ENCODE measurements around the gene HOXD11. TPM values are rescaled to one million over a fixed set of nuclear protein-coding genes. Genes with fewer than 3 reads are reported as not detected.

The HOXD11 gene
- total RNA-seq, 6 donors from 2014 or later: not detected

DNA sequence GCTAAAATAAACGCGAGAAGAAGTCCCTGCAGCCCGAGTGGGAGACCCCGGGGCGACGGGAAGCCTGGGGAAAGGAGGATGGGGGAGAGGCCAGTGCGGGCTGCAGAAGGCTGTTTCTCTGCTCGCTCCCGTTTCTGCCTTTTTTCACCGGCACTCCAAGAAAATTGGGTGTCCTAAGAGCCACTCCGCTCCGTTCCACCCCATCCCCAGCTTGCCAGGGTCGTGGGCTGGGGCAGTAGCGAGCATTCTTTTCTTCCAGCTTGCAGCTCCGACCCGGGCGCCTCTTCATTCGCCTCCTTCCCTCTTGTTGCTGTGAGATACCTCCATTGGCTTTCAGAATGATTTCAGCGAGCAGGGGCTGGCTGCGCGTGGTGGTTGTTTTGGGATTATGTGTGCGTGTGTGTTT lies 51.1 kb downstream of the HOXD11 start:
- Histone ChIP-seq H3K9me3 (no peaks in the 10 kb centered on the region), H3K27ac (no peak overlapping the region), H3K27me3 (peaks cover 0 to 83% (median 42%) of the 10 kb centered on the region in 4 donors), H3K4me3 (no peak overlapping the region), H3K4me1 (peaks cover 8 to 38% (median 23%) of the 10 kb centered on the region in 4 donors), H3K36me3 (no peaks in the 10 kb centered on the region)
- ATAC-seq (ENCODE audit: low FRiP score in 2 of 2) (no peak), DNase-seq (no peak)
- WGBS, 2 donors: 7 to 9% methylated on average over 22 of the region's 22 CpGs
- TF ChIP-seq POLR2AphosphoS5 (IDR thresholded peaks at IDR 0.05) (no peak), EP300 (IDR thresholded peaks at IDR 0.05) (no peak), POLR2A (IDR thresholded peaks at IDR 0.05) (no peak)
- TF ChIP-seq, protein P1, sequence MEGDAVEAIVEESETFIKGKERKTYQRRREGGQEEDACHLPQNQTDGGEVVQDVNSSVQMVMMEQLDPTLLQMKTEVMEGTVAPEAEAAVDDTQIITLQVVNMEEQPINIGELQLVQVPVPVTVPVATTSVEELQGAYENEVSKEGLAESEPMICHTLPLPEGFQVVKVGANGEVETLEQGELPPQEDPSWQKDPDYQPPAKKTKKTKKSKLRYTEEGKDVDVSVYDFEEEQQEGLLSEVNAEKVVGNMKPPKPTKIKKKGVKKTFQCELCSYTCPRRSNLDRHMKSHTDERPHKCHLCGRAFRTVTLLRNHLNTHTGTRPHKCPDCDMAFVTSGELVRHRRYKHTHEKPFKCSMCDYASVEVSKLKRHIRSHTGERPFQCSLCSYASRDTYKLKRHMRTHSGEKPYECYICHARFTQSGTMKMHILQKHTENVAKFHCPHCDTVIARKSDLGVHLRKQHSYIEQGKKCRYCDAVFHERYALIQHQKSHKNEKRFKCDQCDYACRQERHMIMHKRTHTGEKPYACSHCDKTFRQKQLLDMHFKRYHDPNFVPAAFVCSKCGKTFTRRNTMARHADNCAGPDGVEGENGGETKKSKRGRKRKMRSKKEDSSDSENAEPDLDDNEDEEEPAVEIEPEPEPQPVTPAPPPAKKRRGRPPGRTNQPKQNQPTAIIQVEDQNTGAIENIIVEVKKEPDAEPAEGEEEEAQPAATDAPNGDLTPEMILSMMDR (IDR thresholded peaks at IDR 0.05): no peak

DNA sequence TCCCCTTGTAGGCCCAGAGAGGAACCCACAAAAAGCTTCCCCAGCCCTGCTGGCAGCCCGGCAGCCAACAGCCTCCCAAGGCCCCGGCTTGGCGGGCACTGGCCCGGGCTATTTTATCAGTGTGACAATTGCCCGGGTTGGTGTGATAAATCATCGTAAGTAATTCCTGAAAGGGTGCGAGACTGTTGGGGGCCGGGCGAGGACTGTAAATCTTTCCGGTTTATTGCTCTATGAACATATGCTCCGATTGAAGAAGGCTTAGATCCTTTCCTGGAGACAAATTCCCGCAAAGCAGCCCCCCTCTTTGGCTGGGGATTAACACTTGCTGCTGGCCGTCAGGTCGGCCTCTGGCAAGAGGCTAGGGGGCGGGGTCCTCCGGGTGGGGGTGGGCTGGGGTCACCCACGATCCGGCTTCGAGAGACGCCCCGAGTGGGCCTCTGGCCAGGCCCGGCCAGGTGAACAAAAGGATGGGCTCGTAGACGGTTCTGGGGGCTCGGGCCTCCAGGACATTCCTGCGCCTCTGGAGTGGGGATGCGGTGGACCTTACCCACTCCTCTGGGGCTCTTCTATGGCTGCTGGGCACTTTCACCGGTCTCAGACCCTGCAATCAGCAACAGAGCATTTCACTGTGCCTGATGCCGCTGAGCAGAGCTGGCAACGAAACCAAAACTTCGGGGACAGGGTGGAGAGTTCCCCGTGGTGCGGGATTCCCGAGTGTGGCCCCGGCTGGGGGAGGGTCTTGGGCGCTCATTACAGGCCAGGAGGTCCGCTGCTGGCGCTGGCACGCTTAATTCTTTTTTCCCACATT lies 52.0 kb downstream of the HOXD11 start:
- Histone ChIP-seq H3K4me3 (peak overlapping the region in 1 of 4 donors; percentile 1), H3K36me3 (no peaks in the 10 kb centered on the region), H3K9me3 (no peaks in the 10 kb centered on the region), H3K4me1 (peaks cover 8 to 38% (median 23%) of the 10 kb centered on the region in 4 donors), H3K27ac (no peak overlapping the region), H3K27me3 (peaks cover 0 to 90% (median 43%) of the 10 kb centered on the region in 4 donors)
- peak in 1 of 2 donors; percentile 47 for DNase-seq
- no peak for ATAC-seq (ENCODE audit: low FRiP score in 2 of 2)
- 8 to 12% methylated on average over 15 to 31 of the region's 39 CpGs for WGBS, 2 donors
- TF ChIP-seq, protein P1 (IDR thresholded peaks at IDR 0.05): no peak
- TF ChIP-seq POLR2A (IDR thresholded peaks at IDR 0.05) (no peak), POLR2AphosphoS5 (IDR thresholded peaks at IDR 0.05) (no peak), EP300 (IDR thresholded peaks at IDR 0.05) (no peak)

Small RNA genes lying within 50 kb of the gene (small RNA-seq; reads per million reads assigned to genes)
- 8,609 to 19,343 (median 10,268) reads per million in 4 donors for gene MIR10B

Other genes with a start within 250 kb of the HOXD11 start
- 10 to 100 TPM in 5 of 6 donors, 1 to 10 TPM in 1; 8.4 to 28.0 (median 18.3) TPM for gene LNPK, start 105.0 kb upstream of the HOXD11 start, total RNA-seq
- not detected for gene EVX2, start 23.3 kb upstream of the HOXD11 start, total RNA-seq
- not detected for gene HOXD13, start 14.6 kb upstream of the HOXD11 start, total RNA-seq
- gene HOXD12, start 7.5 kb upstream of the HOXD11 start, total RNA-seq: not detected
- gene HOXD10, start 9.5 kb downstream of the HOXD11 start, total RNA-seq: under 1 TPM in 2 of 6 donors, not detected in 4; 0.47 to 0.55 TPM
- 1 to 10 TPM in 1 of 6 donors, under 1 TPM in 1, not detected in 4; 0.40 to 1.2 TPM for gene HOXD9, start 15.4 kb downstream of the HOXD11 start, total RNA-seq
- gene HOXD8, start 22.4 kb downstream of the HOXD11 start, total RNA-seq: 1 to 10 TPM in 1 of 6 donors, under 1 TPM in 4, not detected in 1; 0.43 to 2.3 (median 0.74) TPM
- under 1 TPM in 2 of 6 donors, not detected in 4; 0.79 to 0.81 TPM for gene HOXD4, start 44.3 kb downstream of the HOXD11 start, total RNA-seq
- under 1 TPM in 3 of 6 donors, not detected in 3; 0.49 to 0.57 (median 0.49) TPM for gene HOXD3, start 50.0 kb downstream of the HOXD11 start, total RNA-seq
- 1 to 10 TPM; 1.0 to 7.2 (median 3.6) TPM for gene HOXD1, start 81.4 kb downstream of the HOXD11 start, total RNA-seq
- gene MTX2, start 162.2 kb downstream of the HOXD11 start, total RNA-seq: 10 to 100 TPM; 17.4 to 31.4 (median 20.7) TPM

Data from upper lobe of left lung (tissue), 6 donors.